GM11168 (cell line): ENCODE measurements around the gene ISOC2.

Experiments used
- in situ Hi-C: fragments of 300-500 bp; cut with MboI; formaldehyde crosslinking; loops from one replicate; pipeline ENCODE4 v1.12.0; 2022; ENCODE audit warnings: low sequenced_read_pairs; ENCODE audit not compliant: unreplicated experiment

The ISOC2 gene

DNA sequence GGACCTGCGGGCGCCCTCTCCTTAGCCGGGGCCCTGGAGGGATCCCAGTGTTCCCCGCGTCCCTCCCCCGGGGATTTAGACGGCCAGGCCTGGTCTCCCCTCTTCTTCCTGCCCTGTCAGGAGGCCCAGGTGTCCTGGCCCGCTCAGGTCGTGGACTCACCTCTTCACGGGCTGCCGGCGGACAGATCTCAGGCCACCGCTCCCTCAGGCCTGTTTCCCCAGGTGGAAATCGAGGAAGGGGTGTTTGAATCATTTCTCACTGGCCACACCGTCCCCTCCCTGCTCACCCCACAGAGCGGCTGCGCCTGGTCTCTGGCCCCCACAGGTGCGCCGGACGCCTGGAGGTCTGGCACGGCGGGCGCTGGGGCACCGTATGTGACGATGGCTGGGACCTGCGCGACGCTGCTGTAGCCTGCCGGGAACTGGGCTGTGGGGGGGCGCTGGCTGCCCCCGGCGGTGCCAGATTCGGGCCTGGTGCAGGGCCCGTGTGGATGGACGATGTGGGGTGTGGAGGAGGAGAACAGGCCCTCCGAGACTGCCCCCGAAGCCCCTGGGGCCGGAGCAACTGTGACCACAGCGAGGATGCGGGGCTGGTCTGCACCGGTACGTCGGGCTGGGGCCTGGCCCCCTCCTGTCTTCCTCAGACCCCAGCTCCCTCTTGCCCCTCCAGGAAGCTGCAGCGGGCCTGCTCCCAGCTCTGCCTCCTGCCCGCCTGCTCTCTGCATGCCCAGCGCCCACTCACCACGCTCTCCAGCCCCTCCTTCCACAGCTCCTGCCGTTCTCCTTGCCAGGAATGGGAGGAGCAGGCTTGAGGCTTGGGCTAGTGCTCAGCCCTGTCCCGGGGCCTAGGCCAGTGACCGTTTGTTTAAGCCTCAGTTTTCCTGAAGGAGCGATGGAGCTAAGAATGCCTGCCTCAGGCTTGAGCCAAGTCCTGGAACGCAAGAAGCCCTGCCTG lies 29.3 kb upstream of the ISOC2 start:
- in situ Hi-C loops, result no loop called here

DNA sequence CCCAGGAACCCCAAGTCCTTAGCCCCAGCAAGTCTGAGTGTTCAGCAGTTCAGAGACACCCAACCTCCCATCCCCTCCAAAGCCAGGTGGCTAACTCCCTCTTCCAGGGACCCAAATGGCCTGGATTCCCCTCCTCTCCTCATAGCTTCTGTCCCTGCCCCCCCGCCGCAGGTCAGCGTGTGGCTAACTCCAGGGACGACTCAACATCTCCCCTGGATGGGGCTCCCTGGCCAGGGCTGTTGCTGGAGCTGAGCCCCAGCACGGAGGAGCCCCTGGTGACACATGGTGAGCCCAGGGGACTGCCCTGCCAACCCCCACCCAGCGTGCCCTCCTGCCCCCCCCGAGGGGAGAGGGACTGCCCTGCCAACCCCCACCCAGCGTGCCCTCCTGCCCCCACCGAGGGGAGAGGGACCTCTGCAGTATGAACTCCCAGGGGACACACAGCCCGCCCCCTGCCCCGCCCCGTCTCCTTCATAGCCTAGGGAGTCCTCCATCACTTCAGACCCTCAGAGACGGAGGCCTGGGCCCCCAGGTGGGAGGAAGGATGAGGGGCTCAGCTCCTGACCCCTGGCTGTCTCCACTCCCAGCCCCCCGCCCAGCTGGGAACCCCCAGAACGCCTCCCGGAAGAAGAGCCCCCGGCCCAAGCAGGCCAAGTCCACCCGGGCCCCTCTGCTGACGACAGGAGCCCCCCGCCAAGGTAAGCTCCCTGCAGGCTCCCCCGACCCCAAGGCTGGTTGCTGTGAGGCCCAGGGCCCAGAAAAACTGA lies 28.5 kb upstream of the ISOC2 start:
- in situ Hi-C loops, result no loop called here

DNA sequence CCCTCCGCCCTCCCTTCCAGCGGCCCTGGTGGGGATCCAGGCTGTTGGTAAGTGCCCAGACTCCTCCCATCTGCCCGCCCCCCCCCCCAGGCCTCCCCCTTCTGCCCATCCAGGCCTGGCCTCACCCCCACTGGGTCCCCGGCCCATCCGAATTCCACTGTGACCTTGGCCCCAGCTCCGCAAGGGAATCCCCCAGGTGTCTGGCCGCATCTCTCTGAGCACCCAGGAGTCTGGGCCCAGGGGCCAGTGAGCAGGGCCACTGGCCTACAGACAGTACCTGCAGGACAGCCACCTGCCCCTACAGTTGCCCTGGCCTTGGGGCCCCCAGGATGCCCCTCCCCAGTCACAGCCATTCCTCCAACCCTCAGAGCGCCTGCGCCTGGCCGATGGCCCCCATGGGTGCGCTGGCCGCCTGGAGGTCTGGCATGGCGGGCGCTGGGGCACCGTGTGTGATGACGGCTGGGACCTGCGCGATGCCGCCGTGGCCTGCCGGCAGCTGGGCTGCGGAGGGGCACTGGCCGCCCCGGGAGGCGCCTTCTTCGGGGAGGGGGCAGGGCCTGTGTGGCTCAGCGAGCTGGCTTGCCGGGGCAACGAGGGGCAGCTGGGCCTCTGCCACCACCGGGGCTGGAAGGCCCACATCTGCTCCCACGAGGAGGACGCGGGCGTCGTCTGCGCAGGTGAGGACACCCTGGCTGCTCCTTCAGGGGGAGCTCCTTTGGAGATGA lies 27.7 kb upstream of the ISOC2 start:
- in situ Hi-C loops, result no loop called here

DNA sequence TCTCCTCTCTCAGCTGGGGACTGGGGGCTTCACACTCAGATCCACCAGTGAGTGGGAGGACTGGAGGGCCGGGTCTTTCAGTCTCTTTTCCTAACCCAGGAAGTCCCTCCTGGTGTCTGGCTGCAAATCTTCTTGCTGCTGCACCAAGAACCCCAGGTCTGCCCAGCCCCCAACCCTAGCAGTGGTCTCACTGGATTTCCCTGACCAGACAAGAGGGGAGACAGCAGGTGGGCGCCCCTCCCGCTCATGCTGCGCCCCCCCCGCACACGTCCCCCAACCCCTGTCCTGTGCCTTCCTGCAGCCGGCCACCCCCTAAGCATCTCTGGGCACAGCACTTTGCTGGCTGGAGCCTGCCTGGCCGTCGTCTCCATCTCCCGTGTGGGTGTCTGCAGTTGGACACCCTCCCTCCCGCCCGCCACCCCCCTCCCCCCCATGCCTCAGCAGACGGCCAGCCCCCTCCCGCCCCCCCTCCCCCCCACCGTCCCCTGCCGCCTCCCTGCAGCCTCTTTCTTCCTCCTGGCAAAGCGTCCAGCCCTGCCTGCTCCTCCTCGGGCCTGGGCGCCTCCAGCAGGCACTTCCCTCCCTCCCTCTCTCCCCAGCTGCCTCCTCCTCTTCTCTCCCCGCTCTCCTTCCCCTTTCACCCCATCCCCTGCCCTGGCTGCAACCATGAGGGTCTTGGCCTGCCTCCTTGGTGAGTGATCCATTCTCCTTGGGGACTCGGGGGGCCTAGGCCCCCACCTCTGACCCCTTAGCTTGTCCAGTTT lies 26.7 kb upstream of the ISOC2 start, which contains the start of gene SSC5D:
TSS of gene SSC5D (plus strand) at position 513 of the 764 bp plus-strand sequence. CDS start at position 667, 154 bp downstream.
- in situ Hi-C loops, result no loop called here

DNA sequence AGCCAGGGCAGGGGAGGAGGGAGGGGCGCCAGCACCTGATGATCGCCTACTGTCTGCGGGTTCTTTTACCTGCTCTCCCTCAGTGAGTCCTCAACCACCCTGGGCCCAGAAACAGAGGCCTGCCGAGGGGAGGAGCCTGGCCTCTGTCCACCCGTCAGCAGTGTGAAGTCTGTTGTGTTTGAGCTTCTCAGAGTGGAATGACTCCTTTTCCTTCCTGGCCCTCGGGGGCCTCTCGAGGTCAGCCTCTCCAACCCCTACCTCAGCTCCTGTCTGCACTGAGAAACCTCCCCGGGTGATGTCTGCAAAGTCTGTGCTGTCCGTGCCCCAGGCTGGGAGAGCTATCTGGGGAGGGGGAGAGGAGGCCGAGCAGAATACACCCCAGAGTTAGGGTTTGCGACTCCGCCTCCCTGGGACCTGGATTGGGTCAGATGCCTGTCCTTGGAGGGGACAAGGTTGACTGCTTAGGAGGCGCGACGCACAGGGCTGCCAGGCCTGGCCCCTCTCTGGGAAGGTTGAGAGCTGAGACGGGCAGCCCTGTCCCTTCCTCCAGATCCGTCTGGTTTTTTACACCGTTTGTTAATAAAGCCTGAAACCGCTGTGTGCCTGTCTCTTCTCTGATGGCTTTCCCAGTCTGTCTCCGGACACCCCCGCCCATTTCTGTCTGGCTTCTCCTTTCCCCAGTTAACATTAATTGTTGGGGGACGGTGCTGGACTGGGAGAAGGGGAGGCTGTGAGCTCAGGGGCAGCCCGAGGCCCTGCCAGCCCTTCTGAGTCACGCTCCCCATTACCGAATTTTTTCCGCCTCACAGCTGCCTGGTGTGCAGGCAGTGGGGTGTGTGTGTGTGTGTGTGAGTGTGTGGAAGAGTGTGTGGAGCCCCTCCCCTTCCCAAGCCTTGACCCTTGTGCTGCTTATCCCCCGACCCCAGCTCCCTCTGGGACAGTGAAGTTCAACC lies 25.8 kb upstream of the ISOC2 start:
- in situ Hi-C loops, result no loop called here

DNA sequence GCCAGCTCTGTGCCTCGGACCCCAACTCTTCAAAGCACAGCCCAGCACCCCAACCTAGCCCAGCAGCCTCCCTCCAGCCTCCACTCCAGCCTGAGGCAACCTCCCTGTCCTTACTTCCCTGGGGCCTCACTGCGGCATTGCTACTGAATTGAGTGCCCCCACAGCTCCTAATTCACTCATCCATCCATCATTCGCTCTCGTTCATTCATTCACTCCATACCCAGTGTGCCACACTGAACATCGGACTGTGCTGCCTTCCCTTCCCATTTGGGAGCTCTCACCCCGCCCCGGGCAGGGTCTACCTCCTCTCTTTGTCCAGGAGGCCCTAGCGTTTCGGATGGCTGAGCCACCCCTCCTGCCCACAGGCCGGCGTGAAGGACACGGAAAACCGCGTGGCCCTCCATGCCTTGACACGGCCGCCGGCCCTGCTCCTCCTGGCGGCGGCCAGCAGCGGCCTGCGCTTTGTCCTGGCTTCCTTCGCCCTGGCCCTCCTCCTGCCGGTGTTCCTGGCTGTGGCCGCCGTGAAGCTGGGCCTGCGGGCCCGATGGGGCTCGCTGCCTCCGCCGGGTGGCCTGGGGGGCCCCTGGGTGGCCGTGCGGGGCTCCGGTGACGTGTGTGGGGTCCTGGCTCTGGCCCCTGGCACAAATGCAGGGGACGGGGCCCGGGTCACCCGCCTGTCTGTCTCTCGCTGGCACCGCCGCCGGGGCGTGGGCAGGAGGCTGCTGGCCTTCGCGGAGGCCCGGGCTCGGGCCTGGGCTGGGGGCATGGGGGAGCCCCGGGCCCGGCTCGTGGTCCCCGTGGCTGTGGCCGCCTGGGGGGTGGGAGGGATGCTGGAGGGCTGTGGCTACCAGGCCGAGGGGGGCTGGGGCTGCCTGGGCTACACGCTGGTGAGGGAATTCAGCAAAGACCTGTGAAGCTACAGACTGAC lies 24.9 kb upstream of the ISOC2 start:
- in situ Hi-C loops, result no loop called here

DNA sequence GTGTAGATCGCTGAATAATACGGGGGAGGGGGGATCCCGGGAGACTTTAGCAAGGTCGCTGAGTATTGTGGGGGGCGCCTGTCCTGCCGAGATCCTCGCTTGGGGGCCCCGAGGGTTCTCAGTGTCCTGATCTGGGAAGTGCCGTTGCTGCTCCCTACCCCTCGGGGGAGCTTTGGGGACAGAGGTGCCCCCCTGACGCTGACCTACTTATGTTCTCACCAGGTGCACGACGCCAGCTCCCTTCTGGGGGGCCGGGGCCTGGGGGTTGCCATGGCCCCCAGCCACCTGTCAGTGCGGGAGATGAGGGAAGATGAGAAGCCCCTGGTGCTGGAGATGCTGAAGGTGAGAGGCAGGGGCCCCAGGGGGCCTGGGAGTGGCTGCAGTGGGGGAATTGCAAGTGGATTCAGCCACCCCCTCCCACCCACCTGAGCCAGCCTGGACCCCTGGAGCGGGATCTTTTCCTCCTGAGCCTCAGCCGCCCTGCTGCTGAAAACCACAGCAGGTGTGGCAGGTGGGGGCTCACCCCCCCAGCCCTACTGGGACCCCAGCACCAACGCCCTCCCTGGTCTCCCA lies 24.1 kb upstream of the ISOC2 start:
- in situ Hi-C loops, result no loop called here

DNA sequence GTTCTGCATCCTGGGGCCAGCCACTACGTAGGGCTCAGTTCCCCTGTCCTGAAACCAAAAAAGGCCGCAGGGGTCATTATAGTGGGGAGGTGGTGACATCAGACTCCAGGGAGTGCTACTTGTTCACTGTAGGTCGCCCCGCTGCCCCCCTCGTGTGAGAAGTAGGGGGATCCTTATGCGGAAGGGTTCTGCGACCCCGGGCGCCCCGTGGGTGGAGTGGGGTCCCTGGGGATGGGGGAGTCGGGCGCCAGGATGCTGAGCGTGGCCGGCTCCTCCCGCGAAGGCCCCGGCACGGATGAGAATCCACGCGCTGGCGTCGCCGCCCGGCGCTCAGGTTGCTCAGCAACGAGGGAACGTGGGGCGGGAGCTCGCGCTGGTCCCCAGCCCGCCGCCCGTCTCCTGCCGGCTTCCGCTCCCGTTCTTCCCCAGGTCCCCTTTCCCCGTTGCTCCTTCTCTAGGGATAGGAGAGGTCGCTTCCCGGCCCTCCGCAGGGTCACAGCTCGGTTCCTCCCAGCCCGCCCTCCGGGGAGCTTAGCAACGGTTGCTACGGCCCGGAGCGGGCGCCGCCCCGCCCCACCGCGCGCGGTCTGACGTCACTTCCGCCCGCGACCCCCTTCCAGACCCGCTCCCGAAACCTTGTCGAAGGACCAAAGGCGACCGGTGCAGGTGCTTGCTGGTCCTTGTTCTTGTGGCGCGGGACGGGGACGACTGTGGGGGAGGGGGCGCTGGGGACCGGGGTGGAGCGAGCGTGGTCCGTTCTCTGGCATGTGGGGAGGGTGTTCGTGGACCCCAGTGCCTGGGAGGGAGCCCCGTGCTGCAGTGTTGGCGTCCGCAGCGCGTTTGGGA lies 23.4 kb upstream of the ISOC2 start, which contains the start of gene NAT14:
TSS of gene NAT14 (plus strand) at position 596 of the 846 bp plus-strand sequence. CDS start 521 bp downstream, outside the sequence.
- in situ Hi-C loops, result no loop called here

DNA sequence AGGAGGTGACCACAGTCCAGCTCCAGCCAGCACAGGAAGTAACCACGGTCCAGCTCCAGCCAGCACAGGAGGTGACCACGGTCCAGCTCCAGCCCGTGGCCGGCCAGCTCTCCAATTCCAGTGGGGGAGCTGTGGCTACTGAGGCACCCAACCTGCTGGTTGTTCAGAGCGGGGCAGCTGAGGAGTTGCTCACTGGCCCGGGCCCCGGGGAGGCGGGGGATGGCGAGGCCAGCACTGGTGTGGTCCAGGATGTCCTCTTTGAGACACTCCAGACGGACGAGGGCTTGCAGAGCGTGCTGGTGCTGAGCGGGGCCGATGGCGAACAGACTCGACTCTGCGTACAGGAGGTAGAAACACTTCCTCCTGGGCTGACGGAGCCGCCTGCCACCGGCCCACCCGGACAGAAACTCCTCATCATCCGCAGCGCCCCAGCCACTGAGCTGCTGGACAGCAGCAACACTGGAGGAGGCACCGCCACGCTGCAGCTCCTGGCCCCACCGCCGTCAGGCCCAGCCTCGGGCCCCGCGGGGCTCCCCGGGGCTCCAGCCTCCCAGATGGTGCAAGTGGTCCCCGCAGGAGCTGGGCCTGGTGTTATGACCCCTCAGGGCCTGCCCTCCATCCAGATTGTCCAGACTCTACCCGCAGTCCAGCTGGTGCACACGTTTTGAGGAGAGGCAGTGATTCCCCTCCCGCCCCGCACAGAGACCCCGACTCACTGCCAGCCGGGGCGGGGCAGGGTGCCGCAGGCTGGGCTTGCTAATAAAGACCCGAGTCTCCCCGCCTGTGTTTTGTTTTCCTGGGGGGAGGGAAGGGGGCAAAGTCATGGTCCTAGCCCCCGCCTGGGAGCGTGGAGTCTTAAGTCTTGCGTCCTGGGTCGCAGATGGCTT lies 22.5 kb upstream of the ISOC2 start:
- in situ Hi-C loops, result no loop called here

DNA sequence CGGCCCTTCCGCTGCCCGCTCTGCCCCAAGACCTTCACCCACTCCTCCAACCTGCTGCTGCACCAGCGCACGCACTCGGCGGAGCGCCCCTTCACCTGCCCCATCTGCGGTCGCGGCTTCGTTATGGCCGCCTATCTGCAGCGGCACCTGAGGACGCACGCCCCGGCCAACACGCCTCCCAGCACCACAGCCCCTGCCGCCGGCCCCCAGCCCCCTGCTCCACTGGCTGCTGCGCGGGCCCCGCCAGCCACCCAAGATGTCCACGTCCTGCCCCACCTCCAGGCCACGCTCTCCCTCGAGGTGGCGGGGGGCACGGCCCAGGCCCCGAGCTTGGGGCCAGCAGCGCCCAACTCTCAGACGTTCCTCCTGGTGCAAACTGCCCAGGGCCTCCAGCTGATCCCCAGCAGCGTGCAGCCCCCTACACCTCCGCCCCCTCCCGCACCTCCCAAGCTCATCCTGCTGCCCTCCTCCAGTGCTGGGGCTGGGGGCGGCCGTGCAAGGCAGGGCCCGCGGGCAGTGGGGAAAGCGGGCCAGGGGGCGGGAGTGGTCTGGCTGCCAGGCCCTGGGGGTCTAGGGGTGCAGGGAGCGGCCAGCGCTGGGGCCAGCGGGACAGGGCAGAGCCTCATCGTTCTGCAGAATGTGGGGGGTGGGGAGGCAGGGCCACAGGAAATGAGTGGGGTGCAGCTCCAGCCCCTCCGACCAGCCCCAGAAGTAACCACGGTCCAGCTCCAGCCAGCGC lies 21.7 kb upstream of the ISOC2 start:
- in situ Hi-C loops, result no loop called here

DNA sequence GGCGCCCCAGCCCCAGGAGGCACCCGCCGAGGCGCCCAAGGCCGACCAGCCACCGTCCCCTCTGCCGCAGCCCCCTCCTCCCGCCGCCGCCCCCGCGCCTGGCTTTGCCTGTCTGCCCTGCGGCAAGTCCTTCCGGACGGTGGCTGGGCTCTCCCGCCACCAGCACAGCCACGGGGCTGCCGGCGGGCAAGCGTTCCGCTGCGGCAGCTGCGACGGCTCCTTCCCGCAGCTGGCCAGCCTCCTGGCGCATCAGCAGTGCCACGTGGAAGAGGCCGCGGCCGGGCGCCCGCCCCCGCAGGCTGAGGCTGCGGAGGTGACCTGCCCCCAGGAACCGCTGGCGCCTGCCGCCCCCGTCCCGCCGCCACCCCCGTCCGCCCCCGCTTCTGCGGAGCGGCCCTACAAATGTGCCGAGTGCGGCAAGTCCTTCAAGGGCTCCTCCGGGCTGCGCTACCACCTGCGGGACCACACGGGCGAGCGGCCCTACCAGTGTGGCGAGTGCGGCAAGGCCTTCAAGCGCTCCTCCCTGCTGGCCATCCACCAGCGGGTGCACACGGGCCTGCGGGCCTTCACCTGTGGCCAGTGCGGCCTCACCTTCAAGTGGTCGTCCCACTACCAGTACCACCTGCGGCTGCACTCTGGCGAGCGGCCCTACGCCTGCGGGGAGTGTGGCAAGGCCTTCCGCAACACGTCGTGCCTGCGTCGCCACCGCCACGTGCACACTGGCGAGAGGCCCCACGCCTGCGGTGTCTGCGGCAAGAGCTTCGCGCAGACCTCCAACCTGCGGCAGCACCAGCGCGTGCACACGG lies 20.9 kb upstream of the ISOC2 start:
- in situ Hi-C loops, result no loop called here

DNA sequence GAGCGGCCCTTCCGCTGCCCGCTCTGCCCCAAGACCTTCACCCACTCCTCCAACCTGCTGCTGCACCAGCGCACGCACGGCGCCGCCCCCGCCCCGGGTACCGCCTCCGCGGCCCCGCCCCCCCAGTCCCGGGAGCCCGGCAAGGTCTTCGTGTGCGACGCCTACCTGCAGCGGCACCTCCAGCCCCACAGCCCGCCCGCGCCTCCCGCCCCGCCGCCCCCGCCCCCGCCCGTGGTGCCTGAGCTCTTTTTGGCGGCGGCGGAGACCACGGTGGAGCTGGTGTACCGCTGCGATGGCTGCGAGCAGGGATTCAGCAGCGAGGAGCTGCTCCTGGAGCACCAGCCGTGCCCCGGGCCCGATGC lies 20.3 kb upstream of the ISOC2 start:
- in situ Hi-C loops, result no loop called here

DNA sequence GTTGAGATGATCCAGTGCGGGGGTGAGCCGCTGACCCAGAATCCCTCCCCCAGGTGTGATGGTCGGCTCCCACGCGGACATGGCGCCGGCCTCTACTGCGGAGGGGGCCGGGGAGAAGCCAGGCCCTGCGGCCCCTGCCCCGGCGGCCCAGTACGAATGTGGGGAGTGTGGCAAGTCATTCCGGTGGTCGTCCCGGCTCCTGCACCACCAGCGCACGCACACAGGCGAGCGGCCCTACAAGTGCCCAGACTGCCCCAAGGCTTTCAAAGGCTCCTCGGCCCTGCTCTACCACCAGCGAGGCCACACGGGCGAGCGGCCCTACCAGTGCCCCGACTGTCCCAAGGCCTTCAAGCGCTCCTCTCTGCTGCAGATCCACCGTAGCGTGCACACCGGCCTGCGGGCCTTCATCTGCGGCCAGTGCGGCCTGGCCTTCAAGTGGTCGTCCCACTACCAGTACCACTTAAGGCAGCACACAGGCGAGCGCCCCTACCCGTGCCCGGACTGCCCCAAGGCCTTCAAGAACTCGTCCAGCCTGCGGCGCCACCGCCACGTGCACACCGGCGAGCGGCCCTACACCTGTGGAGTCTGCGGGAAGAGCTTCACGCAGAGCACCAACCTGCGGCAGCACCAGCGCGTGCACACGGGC lies 19.8 kb upstream of the ISOC2 start:
- in situ Hi-C loops, result no loop called here
